K562 (cell line): ENCODE data around the gene PICK1.

ENCODE experiments used
- CREB1 ChIP-seq, 2 experiments: sonication (generic) in 1 of 2; formaldehyde crosslinking in 1 of 2; IDR thresholded peaks; 2 replicates each; pipeline versions ENCODE4 v1.6.1 to v1.8.0; 2012 to 2022; ENCODE audit warnings: inconsistent platforms in 1 of 2, mild to moderate bottlenecking in 1 of 2, missing genetic modification reagents in 1 of 2, moderate library complexity in 1 of 2
- DIDO1 ChIP-seq: fragments of 450-650 bp; IDR thresholded peaks from 2 replicates; pipeline ENCODE4 v1.6.1; 2016; ENCODE audit warnings: low read depth, missing biosample characterization, missing genetic modification characterization
- EP300 ChIP-seq: IDR thresholded peaks from 2 replicates; pipeline ENCODE4 v1.6.1; 2012; ENCODE audit warnings: low read length, improper control_type of control experiment
- FOXP1 ChIP-seq: sonication (generic); formaldehyde crosslinking; IDR thresholded peaks from 2 replicates; pipeline ENCODE4 v1.8.0; 2022; ENCODE audit warnings: mild to moderate bottlenecking, missing genetic modification reagents
- MXD1 ChIP-seq: fragments of 250-450 bp; sonication (Bioruptor Pico); IDR thresholded peaks from 2 replicates; pipeline ENCODE4 v1.8.0; 2021; ENCODE audit warnings: borderline replicate concordance, mild to moderate bottlenecking, moderate library complexity; ENCODE audit not compliant: poor library complexity, severe bottlenecking
- PHF20 ChIP-seq: fragments of 450-650 bp; IDR thresholded peaks from 2 replicates; pipeline ENCODE4 v1.6.1; 2018; ENCODE audit not compliant: partially characterized antibody
- RNF219 ChIP-seq: fragments of 250-450 bp; sonication (Bioruptor Pico); IDR thresholded peaks from 2 replicates; pipeline ENCODE4 v1.5.0; 2022; ENCODE audit warnings: mild to moderate bottlenecking
- SMARCA4 ChIP-seq: fragments of 450-650 bp; IDR thresholded peaks from 2 replicates; pipeline ENCODE4 v1.6.1; 2016
- SRSF3 ChIP-seq: fragments of 200-400 bp; formaldehyde crosslinking; IDR thresholded peaks from 2 replicates; pipeline ENCODE4 v1.6.1; 2016; ENCODE audit warnings: mild to moderate bottlenecking, low read length, moderate library complexity; ENCODE audit not compliant: insufficient read depth
- YY1 ChIP-seq, 3 experiments: IDR thresholded peaks; 2 replicates each; pipeline ENCODE4 v1.6.1; 2011; ENCODE audit warnings: low read length in 2 of 3, mild to moderate bottlenecking in 2 of 3, moderate library complexity in 2 of 3, borderline replicate concordance in 1 of 3, control low read depth in 1 of 3, low read depth in 1 of 3; ENCODE audit not compliant: insufficient read depth in 3 of 3, insufficient replicate concordance in 2 of 3, control insufficient read depth in 1 of 3, insufficient read length in 1 of 3; ENCODE audit errors: extremely low read depth in 1 of 3
- ZBTB33 ChIP-seq: sonication (generic); formaldehyde crosslinking; IDR thresholded peaks from 2 replicates; pipeline ENCODE4 v1.8.1; 2023; ENCODE audit warnings: mild to moderate bottlenecking, missing genetic modification reagents
- ZNF24 ChIP-seq: fragments of 450-650 bp; IDR thresholded peaks from 2 replicates; pipeline ENCODE4 v1.6.1; 2016

- no peak for TF ChIP-seq CREB1 (IDR thresholded peaks at IDR 0.05)
- TF ChIP-seq CREB1 (CRISPR knock-in tag; IDR thresholded peaks at IDR 0.05), result no peak
- no peak for TF ChIP-seq MXD1 (CRISPR knock-in tag)
- TF ChIP-seq FOXP1 (CRISPR knock-in tag), result no peak
- no peak for TF ChIP-seq PHF20
- no peak for TF ChIP-seq YY1 (IDR thresholded peaks at IDR 0.05; ENCODE audit: borderline replicate concordance in 1 of 3, control insufficient read depth in 1 of 3, extremely low read depth in 1 of 3, insufficient read depth in 3 of 3, insufficient read length in 1 of 3, insufficient replicate concordance in 2 of 3, low read depth in 1 of 3, low read length in 2 of 3)
- TF ChIP-seq ZBTB33 (CRISPR knock-in tag), result no peak
- no peak for TF ChIP-seq RNF219 (CRISPR knock-in tag)
- TF ChIP-seq SRSF3, result no peak
- TF ChIP-seq SMARCA4, result no peak
- TF ChIP-seq DIDO1 (tag), result no peak
- TF ChIP-seq EP300, result no peak
- TF ChIP-seq ZNF24, result no peak
Observed at GRCh38 chr22:38110008-38110862, 53.0 kb downstream of the PICK1 start, which contains the start of gene BAIAP2L2.
